ENCODE data around the gene DAPK1.

The DAPK1 gene

GRCh38 chr9:87751423-87751822, 253.8 kb downstream of the DAPK1 start:
- DNase-seq = no peak

DNA sequence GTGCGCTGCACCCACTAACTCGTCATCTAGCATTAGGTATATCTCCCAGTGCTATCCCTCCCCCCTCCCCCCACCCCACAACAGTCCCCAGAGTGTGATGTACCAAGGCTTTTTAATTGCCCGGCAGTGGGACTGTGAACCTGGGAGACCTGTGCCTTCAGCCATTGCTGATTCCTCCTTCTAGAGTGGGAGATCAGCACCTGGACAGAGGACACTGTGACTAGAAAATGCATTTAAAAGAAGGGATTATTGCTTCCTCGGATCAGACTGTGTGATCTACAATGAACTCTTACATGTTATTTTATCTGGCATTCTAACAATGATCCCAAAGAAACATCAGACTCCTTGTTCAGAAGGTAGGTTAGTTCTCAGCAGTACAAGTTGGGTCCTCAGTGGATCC, 254.2 kb downstream of the DAPK1 start:
- DNase-seq = no peak

GRCh38 chr9:87753313-87753712, 255.6 kb downstream of the DAPK1 start:
- no peak for DNase-seq

All from cerebellar nuclear complex (tissue), 1 donor.